Heart left ventricle (tissue), 16 donors: Measurements from ENCODE around the gene TCAP. TPM values are rescaled to one million over a fixed set of nuclear protein-coding genes. Genes with fewer than 3 reads are reported as not detected.

Experiments used
- ATAC-seq, 4 donors: fragments of 200-7000 bp; cut with Tn5 transposase; one replicate each; pipeline ENCODE4 v1.9.1; 2020 to 2022; ENCODE audit warnings: moderate library complexity in 4 of 4, mild to moderate bottlenecking in 3 of 4, moderate number of reproducible peaks in 1 of 4
- DNase-seq, 5 donors: peaks; one replicate each; pipeline ENCODE4 v3.0.0-alpha.2; 2020
- H3K27ac ChIP-seq, 12 donors: fragments of 200-600 bp; sonication (generic) in 4 of 12; one replicate each; pipeline versions ENCODE4 v1.5.0 to v1.8.0; 2016 to 2022; ENCODE audit warnings: mild to moderate bottlenecking in 2 of 12
- H3K27me3 ChIP-seq, 9 donors: fragments of 200-600 bp; sonication (generic) in 2 of 9; one replicate each; pipeline versions ENCODE4 v1.5.1 to v1.8.0; 2016 to 2022; ENCODE audit warnings: mild to moderate bottlenecking in 3 of 9
- H3K36me3 ChIP-seq, 9 donors: fragments of 200-600 bp; sonication (generic) in 2 of 9; one replicate each; pipeline versions ENCODE4 v1.5.0 to v1.8.0; 2018 to 2022; ENCODE audit warnings: mild to moderate bottlenecking in 2 of 9
- H3K4me1 ChIP-seq, 12 donors: fragments of 200-600 bp; sonication (generic) in 4 of 12; one replicate each; pipeline versions ENCODE4 v1.5.0 to v1.8.0; 2016 to 2022; ENCODE audit warnings: mild to moderate bottlenecking in 3 of 12
- H3K4me3 ChIP-seq, 12 donors: fragments of 200-600 bp; sonication (generic) in 4 of 12; one replicate each; pipeline versions ENCODE4 v1.5.0 to v1.8.0; 2017 to 2022; ENCODE audit warnings: mild to moderate bottlenecking in 9 of 12, moderate library complexity in 4 of 12
- H3K9me3 ChIP-seq, 12 donors: fragments of 200-600 bp; sonication (generic) in 4 of 12; one replicate each; pipeline versions ENCODE4 v1.5.0 to v1.8.0; 2016 to 2022; ENCODE audit warnings: mild to moderate bottlenecking in 1 of 12
- CTCF ChIP-seq, 12 donors: fragments of 200-600 bp; sonication (generic) in 4 of 12; IDR thresholded peaks; one replicate each; pipeline versions ENCODE4 v1.5.0 to v1.8.0; 2018 to 2022; ENCODE audit warnings: antibody characterized with exemption in 12 of 12, mild to moderate bottlenecking in 5 of 12
- POLR2A ChIP-seq, 2 donors: fragments of 450-650 bp; IDR thresholded peaks; one replicate each; pipeline ENCODE4 v1.6.1; 2017; ENCODE audit warnings: antibody characterized with exemption in 2 of 2, mild to moderate bottlenecking in 2 of 2, moderate library complexity in 2 of 2
- WGBS, 4 donors: extraction: QIAGEN DNeasy Blood & Tissue Kit in 2 of 4; methylation state at CpG; one replicate each; pipeline versions ENCODE4 v1.1.5 to v1.1.7; 2013 to 2018; 5-methylcytosine and 5-hydroxymethylcytosine counted together
- intact Hi-C, 10 donors: fragments of 100-400 bp; cut with DNase I; formaldehyde crosslinking; loops; one replicate each; pipeline versions ENCODE4 v1.11.1 to v1.14.2; 2022
- polyA plus RNA-seq, 2 donors: library from polyadenylated mRNA; stranded (reverse); fragments of 200-250 nt; gene quantifications; one replicate each; pipeline ENCODE4 v1.2.3, GENCODE V29; 2013
- total RNA-seq, 9 donors: library from RNA; depleted of rRNA in 2 of 9; stranded (reverse); fragments of >200 nt in 2 of 9; fragmentation: NEBNext Ultra II Directional in 3 of 9; extraction: Animal tissue kit (Norgen Biotek cat#: 25700) in 3 of 9; gene quantifications; one replicate each; pipeline versions ENCODE4 v1.1.0 to v1.2.4, GENCODE V29; 2016 to 2023
- donor health status: ischemic (EF 13 %, LVEDD 7.1; RV severe dilation, severe dysfunction).
- donor health status: healthy with polysubstance abuse.
- donor health status: DM: no; HTN: yes; CAD: no.
- donor health status: DM: no; HTN: no; CAD: no.
- donor health status: ischemic (EF 25% LVEDD 6.9; RV normal size, moderate dysfunction).
- donor health status: ischemic (EF 25% LVEDD 5.7; RV mildly dilated, moderate dysfunction).
- donor health status: healthy.
- donor health status: DM: yes; HTN: yes; CAD: no.
- donor health status: ischemic (EF 35%, LVEDD 5.7; RV mildly dilated, moderate dysfunction).
- donor health status: nonischemic (EF 11% LVEDD 7.7; RV severe dilation, severe dysfunction).
- donor health status: DM: yes; HTN: yes; CAD: no.
- donor health status: PGD.
- donor health status: ischemic (EF 29% LVEDD 5.4; RV normal size, mild dysfunction).
- donor health status: nonischemic (EF 23%, LVEDD 6.1; RV moderate dilation, normal function).

TCAP gene
- total and polyA plus RNA-seq, 11 donors, result 2,028 to 9,343 (median 4,137) TPM

DNA sequence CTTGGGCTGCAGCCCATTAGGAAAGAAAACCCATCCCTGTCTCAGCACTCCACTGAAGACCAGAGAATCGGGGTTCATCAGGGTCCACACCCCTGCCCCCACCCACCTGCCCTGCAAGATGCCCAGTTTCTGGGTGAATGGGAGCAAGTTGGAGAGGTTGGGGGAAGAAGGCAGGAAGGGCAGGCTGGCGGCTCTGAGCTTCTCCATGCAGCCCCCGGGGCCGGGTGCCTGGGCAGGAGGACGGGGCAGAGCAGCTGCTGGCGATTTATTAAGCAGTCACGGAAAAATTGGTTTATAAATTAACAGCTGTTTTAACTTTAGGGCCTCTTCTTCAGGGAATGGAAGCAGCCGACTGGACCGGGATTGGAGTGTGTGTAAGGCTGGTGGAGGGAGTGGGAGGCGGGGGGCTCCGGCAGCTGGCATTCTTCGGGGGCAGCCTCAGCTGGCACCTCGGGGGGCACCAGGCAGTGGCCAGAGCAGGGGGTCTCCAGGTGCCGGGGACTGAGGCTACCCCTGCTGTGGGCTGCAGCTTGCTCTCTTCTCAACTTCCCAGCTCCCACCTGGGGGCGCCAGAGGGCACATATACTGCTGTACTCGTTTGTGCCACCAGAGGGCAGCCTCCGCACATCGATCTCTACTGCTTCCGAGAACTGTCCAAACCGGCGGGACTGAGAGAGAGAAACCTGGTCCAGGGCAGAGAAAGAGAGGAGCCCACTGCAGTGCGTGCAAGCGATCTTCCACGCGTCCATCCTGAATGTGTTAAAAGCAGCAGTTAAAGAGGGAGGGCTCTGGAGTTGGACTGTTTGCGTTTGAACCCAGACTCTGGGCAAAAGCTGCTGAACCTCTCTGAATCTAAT is 43.4 kb upstream of the TCAP start:
- Histone ChIP-seq H3K9me3 (no peaks in the 10 kb centered on the region), H3K36me3 (no peaks in the 10 kb centered on the region), H3K27me3 (peaks cover 0 to 23% (median 19%) of the 10 kb centered on the region in 9 donors), H3K4me3 (no peak overlapping the region), H3K27ac (no peak overlapping the region), H3K4me1 (peaks cover 0 to 31% (median 10%) of the 10 kb centered on the region in 12 donors)
- intact Hi-C loops, result loop anchor here (1.0 to 10.0 kb wide), 19 partner anchors 46 to 363 kb away; partner anchors contain the start of genes PNMT (in 2 of the 10), PSMD3 (in 2 of the 10), MIEN1 (in 1 of the 10) and TCAP (in 1 of the 10)
- no peak for TF ChIP-seq POLR2A (IDR thresholded peaks at IDR 0.05)
- TF ChIP-seq CTCF (IDR thresholded peaks at IDR 0.05), result peak; percentile 99 to 100 (median 100)
- peak; percentile 67 to 79 (median 74) for ATAC-seq
- WGBS, 4 donors, result 9 to 13% (median 12%) methylated on average over 15 to 26 of the region's 26 CpGs
- peak; percentile 77 to 93 (median 84) for DNase-seq

- DNase-seq (no peak), ATAC-seq (no peak)
- no peak for TF ChIP-seq POLR2A (IDR thresholded peaks at IDR 0.05)
- no peak for TF ChIP-seq CTCF (IDR thresholded peaks at IDR 0.05)
- no peaks in the 10 kb centered on the region for H3K9me3 ChIP-seq
- WGBS, 4 donors, result 55 to 68% (median 62%) methylated on average over 15 to 16 of the region's 16 CpGs
- H3K27me3 ChIP-seq, result peaks cover 6 to 30% (median 26%) of the 10 kb centered on the region in 9 donors
- peaks cover 0 to 34% (median 13%) of the 10 kb centered on the region in 12 donors for H3K4me1 ChIP-seq
- H3K36me3 ChIP-seq, result no peaks in the 10 kb centered on the region
- intact Hi-C loops, result loop anchor here (1.0 to 10.0 kb wide), 20 partner anchors 45 to 362 kb away; partner anchors contain the start of genes PNMT (in 2 of the 10), PSMD3 (in 2 of the 10), MIEN1 (in 1 of the 10) and TCAP (in 1 of the 10)
- H3K4me3 ChIP-seq, result no peak overlapping the region
- no peak overlapping the region for H3K27ac ChIP-seq
Observed at GRCh38 chr17:39622380-39623006, 42.7 kb upstream of the TCAP start.

DNA sequence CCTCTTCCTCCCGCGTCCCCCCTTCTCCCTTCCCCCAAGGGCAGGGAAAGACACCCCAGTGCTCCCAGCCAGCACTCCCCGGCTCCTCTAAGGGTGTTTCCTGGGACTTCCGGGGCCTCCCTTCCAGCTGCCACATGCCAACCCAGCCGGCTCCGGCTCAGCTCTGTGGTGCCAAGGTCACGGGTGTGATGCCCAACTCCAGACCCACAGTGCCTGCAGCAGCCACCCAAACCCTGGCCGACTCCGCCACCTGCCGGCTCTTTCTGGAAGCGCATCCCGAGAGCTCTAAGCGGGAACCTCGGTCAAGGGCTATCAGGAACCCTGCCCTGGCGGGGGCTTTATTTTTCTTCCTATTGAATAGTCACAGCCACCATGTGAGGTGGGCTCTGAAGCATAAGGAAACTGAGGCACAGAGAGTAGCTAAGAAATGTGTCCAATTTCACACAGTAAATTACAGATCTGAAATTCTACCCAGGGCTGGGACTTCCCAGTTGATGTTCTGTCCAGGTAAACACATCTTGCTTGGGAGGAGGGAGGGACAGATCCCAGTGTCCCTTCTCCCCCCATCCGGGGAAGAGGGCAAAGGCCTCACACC is 41.7 kb upstream of the TCAP start:
- Histone ChIP-seq H3K36me3 (no peaks in the 10 kb centered on the region), H3K4me3 (no peak overlapping the region), H3K27me3 (peaks cover 8 to 37% (median 32%) of the 10 kb centered on the region in 9 donors), H3K9me3 (no peaks in the 10 kb centered on the region), H3K4me1 (peaks cover 0 to 27% (median 13%) of the 10 kb centered on the region in 12 donors), H3K27ac (peak overlapping the region in 2 of 12 donors; percentile 8 to 50)
- intact Hi-C loops, result loop anchor here (1.0 to 10.0 kb wide), 19 partner anchors 44 to 361 kb away; partner anchors contain the start of genes PNMT (in 2 of the 10), PSMD3 (in 2 of the 10), MIEN1 (in 1 of the 10) and TCAP (in 1 of the 10)
- 4 to 10% (median 8%) methylated on average over 6 to 16 of the region's 16 CpGs for WGBS, 4 donors
- DNase-seq (peak; percentile 81 to 92 (median 87)), ATAC-seq (peak; percentile 71 to 82 (median 80))
- TF ChIP-seq POLR2A (IDR thresholded peaks at IDR 0.05), result no peak
- TF ChIP-seq CTCF (IDR thresholded peaks at IDR 0.05), result peak; percentile 87 to 97 (median 94)
